Measurements from ENCODE around the gene TLR7.

DNA sequence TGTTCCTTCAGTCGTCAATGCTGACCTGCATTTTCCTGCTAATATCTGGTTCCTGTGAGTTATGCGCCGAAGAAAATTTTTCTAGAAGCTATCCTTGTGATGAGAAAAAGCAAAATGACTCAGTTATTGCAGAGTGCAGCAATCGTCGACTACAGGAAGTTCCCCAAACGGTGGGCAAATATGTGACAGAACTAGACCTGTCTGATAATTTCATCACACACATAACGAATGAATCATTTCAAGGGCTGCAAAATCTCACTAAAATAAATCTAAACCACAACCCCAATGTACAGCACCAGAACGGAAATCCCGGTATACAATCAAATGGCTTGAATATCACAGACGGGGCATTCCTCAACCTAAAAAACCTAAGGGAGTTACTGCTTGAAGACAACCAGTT is 52.2 kb downstream of the TLR7 start:
- TF ChIP-seq, protein P1, sequence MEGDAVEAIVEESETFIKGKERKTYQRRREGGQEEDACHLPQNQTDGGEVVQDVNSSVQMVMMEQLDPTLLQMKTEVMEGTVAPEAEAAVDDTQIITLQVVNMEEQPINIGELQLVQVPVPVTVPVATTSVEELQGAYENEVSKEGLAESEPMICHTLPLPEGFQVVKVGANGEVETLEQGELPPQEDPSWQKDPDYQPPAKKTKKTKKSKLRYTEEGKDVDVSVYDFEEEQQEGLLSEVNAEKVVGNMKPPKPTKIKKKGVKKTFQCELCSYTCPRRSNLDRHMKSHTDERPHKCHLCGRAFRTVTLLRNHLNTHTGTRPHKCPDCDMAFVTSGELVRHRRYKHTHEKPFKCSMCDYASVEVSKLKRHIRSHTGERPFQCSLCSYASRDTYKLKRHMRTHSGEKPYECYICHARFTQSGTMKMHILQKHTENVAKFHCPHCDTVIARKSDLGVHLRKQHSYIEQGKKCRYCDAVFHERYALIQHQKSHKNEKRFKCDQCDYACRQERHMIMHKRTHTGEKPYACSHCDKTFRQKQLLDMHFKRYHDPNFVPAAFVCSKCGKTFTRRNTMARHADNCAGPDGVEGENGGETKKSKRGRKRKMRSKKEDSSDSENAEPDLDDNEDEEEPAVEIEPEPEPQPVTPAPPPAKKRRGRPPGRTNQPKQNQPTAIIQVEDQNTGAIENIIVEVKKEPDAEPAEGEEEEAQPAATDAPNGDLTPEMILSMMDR (conservative IDR thresholded peaks at IDR 0.05; ENCODE audit: low read length), result no peak
- no peak for TF ChIP-seq EZH2phosphoT487 (IDR thresholded peaks at IDR 0.05; ENCODE audit: borderline replicate concordance)

All from Loucy (cell line).